Measurements from ENCODE around the gene FTH1.

DNA sequence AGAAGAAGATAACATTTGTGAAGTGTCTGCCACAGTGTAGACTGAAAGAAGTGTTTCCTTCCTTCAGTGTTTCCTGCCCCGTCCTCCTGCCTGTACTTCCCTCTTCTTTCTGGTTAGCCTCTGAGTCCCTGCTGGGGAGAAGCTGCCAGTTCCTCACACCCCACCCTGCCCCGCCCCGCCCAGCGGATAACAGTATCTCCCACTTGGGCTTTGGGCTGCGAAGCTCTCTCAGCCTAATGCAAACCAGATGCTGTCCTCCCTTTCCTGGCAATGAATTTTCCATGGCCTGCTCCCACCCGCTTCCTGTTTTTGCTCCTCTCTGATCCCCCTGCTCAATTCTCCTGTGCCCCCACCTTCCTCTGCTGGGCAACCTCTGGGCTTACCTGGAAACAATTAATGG lies 44.9 kb downstream of the FTH1 start:
- TF ChIP-seq, protein P1, sequence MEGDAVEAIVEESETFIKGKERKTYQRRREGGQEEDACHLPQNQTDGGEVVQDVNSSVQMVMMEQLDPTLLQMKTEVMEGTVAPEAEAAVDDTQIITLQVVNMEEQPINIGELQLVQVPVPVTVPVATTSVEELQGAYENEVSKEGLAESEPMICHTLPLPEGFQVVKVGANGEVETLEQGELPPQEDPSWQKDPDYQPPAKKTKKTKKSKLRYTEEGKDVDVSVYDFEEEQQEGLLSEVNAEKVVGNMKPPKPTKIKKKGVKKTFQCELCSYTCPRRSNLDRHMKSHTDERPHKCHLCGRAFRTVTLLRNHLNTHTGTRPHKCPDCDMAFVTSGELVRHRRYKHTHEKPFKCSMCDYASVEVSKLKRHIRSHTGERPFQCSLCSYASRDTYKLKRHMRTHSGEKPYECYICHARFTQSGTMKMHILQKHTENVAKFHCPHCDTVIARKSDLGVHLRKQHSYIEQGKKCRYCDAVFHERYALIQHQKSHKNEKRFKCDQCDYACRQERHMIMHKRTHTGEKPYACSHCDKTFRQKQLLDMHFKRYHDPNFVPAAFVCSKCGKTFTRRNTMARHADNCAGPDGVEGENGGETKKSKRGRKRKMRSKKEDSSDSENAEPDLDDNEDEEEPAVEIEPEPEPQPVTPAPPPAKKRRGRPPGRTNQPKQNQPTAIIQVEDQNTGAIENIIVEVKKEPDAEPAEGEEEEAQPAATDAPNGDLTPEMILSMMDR (CRISPR knock-in tag; IDR thresholded peaks at IDR 0.05) = no peak
- TF ChIP-seq FOXJ3 (CRISPR knock-in tag; IDR thresholded peaks at IDR 0.05; ENCODE audit: borderline replicate concordance) (no peak), ZNF556 (CRISPR knock-in tag; IDR thresholded peaks at IDR 0.05; ENCODE audit: borderline replicate concordance) (no peak), KAT8 (CRISPR knock-in tag; IDR thresholded peaks at IDR 0.05) (no peak), SNRNP70 (IDR thresholded peaks at IDR 0.05; ENCODE audit: low read depth, low read length) (no peak), MXI1 (IDR thresholded peaks at IDR 0.05; ENCODE audit: borderline replicate concordance, low read depth, low read length) (no peak), GATAD1 (CRISPR knock-in tag; IDR thresholded peaks at IDR 0.05) (no peak), RFX1 (IDR thresholded peaks at IDR 0.05) (no peak)
- TF ChIP-seq, protein P2, sequence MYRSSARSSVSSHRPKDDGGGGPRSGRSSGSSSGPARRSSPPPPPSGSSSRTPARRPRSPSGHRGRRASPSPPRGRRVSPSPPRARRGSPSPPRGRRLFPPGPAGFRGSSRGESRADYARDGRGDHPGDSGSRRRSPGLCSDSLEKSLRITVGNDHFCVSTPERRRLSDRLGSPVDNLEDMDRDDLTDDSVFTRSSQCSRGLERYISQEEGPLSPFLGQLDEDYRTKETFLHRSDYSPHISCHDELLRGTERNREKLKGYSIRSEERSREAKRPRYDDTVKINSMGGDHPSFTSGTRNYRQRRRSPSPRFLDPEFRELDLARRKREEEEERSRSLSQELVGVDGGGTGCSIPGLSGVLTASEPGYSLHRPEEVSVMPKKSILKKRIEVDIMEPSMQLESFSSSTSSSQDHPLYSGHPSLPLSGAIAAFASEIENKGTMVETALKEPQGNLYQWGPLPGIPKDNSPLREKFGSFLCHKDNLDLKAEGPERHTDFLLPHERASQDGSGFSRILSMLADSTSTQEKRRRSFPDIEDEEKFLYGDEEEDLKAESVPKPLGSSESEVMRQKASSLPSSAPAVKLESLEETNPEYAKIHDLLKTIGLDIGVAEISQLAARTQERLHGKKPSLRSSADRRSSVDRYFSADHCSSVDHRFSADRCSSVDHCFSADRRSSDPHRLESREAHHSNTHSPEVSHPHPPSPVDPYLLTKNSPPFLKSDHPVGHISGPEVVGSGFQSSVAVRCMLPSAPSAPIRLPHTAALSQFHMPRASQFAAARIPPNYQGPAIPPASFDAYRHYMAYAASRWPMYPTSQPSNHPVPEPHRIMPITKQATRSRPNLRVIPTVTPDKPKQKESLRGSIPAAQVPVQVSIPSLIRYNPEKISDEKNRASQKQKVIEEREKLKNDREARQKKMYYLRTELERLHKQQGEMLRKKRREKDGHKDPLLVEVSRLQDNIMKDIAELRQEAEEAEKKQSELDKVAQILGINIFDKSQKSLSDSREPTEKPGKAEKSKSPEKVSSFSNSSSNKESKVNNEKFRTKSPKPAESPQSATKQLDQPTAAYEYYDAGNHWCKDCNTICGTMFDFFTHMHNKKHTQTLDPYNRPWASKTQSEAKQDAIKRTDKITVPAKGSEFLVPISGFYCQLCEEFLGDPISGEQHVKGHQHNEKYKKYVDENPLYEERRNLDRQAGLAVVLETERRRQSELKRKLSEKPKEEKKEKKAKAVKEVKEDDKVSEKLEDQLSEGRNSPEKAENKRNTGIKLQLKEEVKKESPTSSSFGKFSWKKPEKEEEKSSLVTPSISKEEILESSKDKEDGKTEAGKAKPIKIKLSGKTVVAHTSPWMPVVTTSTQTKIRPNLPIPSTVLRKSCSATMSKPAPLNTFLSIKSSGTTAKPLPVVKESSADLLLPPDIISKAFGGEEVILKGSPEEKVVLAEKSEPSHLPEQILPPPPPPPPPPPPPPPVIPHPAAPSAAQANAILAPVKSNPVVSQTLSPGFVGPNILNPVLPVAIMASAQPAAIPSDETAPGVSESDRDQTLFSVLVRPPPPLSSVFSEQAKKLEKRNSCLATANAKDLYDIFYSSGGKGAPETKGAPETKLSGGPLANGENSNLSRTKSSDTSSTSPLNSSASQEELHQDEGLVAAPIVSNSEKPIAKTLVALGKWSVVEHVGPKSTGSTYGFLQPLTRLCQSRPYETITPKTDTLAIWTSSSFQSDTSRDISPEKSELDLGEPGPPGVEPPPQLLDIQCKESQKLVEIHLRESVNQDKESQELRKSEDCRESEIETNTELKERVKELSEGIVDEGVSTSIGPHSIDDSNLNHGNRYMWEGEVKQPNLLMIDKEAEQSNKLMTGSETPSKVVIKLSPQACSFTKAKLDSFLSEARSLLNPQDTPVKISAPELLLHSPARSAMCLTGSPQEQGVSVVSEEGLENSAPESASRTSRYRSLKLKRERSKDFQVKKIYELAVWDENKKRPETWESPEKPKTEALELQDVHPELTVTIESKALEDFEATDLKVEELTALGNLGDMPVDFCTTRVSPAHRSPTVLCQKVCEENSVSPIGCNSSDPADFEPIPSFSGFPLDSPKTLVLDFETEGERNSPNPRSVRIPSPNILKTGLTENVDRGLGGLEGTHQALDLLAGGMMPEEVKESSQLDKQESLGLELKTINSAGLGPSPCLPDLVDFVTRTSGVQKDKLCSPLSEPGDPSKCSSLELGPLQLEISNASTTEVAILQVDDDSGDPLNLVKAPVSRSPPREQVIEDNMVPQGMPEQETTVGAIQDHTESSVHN (CRISPR knock-in tag; IDR thresholded peaks at IDR 0.05) = no peak
- TF ChIP-seq, protein P3, sequence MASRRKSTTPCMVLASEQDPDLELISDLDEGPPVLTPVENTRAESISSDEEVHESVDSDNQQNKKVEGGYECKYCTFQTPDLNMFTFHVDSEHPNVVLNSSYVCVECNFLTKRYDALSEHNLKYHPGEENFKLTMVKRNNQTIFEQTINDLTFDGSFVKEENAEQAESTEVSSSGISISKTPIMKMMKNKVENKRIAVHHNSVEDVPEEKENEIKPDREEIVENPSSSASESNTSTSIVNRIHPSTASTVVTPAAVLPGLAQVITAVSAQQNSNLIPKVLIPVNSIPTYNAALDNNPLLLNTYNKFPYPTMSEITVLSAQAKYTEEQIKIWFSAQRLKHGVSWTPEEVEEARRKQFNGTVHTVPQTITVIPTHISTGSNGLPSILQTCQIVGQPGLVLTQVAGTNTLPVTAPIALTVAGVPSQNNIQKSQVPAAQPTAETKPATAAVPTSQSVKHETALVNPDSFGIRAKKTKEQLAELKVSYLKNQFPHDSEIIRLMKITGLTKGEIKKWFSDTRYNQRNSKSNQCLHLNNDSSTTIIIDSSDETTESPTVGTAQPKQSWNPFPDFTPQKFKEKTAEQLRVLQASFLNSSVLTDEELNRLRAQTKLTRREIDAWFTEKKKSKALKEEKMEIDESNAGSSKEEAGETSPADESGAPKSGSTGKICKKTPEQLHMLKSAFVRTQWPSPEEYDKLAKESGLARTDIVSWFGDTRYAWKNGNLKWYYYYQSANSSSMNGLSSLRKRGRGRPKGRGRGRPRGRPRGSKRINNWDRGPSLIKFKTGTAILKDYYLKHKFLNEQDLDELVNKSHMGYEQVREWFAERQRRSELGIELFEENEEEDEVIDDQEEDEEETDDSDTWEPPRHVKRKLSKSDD (CRISPR knock-in tag; IDR thresholded peaks at IDR 0.05; ENCODE audit: low read depth) = no peak
- TF ChIP-seq, protein P4, sequence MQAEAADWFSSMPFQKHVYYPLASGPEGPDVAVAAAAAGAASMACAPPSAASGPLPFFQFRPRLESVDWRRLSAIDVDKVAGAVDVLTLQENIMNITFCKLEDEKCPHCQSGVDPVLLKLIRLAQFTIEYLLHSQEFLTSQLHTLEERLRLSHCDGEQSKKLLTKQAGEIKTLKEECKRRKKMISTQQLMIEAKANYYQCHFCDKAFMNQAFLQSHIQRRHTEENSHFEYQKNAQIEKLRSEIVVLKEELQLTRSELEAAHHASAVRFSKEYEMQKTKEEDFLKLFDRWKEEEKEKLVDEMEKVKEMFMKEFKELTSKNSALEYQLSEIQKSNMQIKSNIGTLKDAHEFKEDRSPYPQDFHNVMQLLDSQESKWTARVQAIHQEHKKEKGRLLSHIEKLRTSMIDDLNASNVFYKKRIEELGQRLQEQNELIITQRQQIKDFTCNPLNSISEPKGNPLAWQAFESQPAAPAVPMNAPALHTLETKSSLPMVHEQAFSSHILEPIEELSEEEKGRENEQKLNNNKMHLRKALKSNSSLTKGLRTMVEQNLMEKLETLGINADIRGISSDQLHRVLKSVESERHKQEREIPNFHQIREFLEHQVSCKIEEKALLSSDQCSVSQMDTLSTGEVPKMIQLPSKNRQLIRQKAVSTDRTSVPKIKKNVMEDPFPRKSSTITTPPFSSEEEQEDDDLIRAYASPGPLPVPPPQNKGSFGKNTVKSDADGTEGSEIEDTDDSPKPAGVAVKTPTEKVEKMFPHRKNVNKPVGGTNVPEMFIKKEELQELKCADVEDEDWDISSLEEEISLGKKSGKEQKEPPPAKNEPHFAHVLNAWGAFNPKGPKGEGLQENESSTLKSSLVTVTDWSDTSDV (CRISPR knock-in tag; IDR thresholded peaks at IDR 0.05) = no peak
- TF ChIP-seq, protein P5, sequence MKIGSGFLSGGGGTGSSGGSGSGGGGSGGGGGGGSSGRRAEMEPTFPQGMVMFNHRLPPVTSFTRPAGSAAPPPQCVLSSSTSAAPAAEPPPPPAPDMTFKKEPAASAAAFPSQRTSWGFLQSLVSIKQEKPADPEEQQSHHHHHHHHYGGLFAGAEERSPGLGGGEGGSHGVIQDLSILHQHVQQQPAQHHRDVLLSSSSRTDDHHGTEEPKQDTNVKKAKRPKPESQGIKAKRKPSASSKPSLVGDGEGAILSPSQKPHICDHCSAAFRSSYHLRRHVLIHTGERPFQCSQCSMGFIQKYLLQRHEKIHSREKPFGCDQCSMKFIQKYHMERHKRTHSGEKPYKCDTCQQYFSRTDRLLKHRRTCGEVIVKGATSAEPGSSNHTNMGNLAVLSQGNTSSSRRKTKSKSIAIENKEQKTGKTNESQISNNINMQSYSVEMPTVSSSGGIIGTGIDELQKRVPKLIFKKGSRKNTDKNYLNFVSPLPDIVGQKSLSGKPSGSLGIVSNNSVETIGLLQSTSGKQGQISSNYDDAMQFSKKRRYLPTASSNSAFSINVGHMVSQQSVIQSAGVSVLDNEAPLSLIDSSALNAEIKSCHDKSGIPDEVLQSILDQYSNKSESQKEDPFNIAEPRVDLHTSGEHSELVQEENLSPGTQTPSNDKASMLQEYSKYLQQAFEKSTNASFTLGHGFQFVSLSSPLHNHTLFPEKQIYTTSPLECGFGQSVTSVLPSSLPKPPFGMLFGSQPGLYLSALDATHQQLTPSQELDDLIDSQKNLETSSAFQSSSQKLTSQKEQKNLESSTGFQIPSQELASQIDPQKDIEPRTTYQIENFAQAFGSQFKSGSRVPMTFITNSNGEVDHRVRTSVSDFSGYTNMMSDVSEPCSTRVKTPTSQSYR (CRISPR knock-in tag; IDR thresholded peaks at IDR 0.05; ENCODE audit: borderline replicate concordance) = no peak

All from HepG2 (cell line).